ENCODE results near the gene CYP4Z1.
"Not testable (repeated sequence)": the region's sequence is repeated elsewhere in the genome, so short reads cannot be mapped to it uniquely, and the experiment has no call there.

CYP4Z1 gene

DNA sequence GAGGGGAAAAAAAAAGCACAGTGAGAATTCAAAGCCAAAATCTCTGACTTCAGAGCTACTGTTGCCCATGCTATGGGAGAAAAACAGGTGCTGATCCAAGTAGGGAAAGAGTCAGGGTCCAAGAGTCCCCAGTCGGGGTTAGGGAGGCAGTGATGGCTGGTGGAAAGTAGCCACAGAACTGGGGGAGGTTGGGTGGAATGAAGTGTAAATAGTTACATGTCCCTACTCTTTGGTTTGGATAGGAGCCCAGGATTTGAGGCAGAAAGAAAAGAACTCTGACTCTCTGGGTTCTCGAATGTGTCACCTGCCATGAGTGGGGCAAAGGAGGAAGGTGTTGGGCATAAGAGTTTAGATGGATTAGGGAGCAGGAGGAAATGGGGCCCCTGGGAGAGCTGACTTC is 61.8 kb downstream of the CYP4Z1 start:
- DNase-seq (ENCODE audit: low spot score), result not testable (repeated sequence)

DNA sequence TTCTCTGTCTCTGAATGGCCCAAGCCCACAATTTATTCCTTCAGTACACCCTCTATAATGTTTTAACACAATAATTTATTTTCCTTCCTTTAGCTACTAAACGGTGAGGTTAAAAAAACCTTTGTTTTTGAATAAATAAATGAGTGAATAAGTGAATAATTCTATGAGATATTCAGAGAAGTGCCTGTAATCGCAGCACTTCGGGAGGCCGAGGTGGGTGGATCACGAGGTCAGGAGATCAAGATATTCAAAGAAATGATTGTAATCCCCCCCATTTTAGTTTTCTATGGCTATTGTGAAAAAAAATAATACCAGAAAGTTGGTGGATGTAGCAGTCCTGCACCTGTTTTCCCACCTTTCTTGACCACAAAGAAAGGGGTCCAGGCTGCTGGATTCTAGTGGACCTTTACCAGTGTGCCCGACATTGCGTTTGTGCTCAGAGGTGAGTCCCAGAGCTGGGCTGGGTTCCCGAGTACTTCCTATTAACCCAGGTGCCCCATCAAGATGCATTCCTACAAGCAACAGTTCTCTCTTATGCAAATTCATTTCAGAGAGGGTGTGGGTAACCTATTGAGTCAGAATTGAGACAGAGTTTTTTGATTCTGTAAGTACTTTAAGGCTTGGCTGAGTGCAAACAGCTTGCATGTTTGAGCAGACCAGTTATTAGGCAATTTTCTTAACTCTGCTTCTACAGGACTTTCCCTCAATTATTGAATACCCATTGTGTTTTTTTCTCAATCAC is 62.6 kb downstream of the CYP4Z1 start:
- DNase-seq (ENCODE audit: low spot score), result not testable (repeated sequence)

DNA sequence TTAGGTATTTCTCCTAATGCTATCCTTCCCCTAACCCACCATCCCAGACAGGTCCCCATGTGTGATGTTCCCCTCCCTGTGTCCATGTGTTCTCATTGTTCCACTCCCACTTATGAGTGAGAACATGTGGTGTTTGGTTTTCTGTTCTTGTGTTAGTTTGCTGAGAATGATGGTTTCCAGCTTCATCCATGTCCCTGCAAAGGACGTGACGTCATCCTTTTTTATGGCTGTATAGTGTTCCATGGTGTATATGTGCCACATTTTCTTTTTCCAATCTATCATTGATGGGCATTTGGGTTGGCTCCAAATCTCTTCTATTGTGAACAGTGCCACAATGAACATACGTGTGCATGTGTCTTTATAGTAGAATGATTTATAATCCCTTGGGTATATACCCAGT is 65.6 kb downstream of the CYP4Z1 start:
- not testable (repeated sequence) for DNase-seq (ENCODE audit: low spot score)

DNA sequence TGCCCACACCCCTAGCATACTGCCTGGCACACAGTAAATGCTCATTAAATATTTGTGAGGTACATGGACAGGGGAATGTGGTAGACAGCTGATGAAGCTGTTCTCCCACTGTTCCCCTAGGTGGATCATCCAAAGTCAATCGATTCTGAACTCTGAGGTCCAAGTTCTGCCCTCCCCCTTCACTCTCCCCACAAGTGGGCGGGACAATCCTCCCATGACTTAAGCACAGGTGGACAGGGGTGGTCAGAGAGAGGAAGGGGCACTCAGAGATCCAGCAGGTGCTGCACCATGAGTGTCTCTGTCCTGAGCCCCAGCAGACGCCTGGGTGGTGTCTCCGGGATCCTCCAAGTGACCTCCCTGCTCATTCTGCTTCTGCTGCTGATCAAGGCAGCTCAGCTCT is 70.2 kb downstream of the CYP4Z1 start, which contains the start of gene CYP4A22:
Gene CYP4A22 (plus strand): TSS at position 244 of the 400 bp plus-strand sequence. CDS start 45 bp downstream, at position 289.
- no peak for DNase-seq (ENCODE audit: low spot score)

DNA sequence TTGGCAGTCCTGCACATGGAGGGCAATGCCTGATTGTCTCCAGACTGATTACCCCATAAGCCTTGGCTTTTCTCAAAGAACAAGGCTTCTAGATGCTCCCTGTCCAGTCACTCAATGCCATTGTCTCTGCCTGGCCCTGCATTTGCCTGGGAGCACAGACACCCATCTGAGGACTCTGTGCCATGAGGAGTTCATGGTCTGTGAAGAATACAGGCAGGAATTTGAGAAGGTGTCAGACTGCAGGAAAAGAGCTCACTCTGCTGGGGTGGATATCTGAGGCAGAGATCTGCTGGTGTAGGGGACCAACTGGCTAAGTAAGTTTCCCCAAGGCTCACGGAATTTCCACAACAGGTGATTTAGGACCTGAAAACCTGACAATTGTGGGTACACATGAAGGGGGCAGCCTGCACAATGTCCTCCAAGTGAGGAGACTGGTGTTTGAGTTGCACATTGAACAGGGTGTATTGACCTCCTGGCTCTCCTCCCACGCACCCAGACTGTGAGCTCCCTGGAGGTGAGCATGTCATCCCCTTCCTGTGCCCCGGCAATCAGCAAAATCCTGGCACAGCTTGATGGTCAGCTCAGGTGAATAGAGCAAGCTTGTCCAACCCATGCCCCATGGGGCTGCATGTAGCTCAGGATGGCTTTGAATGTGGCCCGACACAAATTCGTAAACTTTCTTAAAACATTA is 71.0 kb downstream of the CYP4Z1 start:
- DNase-seq (ENCODE audit: low spot score), result no peak

DNA sequence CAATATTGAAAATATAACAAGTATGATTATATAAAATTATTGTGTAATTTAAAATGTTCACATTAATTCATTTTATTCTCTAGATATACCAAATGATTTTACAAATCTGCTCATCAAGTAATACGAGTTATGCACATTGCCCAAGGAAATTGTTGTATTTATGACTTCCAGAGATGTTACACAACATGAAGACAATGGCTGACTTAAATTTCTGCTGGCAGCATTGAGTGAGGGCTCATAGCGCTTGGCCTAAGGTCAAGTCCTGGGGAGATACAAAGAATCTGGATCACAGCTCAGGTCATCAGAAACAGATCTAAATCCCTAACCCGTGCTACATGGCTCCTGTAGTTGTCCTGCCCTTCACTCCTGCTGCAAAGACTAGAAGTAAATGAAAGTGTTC is 73.3 kb downstream of the CYP4Z1 start:
- not testable (repeated sequence) for DNase-seq (ENCODE audit: low spot score)

DNA sequence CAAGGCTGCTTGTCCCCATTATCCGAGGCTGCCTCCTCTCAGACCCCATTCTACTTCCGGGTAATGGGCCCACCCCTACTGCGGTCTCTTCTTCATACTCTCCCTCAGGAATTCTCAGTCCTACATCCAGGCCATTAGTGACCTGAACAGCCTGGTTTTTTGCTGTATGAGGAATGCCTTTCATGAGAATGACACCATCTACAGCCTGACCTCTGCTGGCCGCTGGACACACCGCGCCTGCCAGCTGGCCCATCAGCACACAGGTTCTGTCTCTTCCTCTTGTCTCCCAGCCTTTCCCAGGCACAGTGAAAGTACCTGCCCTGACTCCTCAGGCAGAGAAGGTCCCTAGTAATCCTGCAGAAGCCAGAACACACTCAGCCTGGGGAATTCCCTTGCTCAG is 76.6 kb downstream of the CYP4Z1 start:
- DNase-seq (ENCODE audit: low spot score), result not testable (repeated sequence)

DNA sequence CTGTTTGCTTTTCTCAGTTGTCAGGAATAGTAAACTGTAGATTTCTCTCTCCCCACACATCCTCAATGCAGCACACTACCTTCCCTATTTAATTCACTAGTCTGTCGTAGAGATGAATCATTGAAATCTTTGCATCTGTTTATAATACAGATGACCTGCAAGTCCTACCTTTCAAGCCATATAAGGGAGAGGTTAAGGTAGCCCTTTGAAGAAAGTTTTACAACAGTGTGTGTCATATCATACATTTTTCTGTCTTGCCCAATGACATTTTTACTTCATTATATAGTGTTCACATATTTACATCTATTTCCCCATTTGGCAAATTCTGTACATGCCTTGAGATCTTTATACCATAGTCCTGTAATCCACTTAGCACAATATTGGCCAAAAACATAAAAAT is 79.5 kb downstream of the CYP4Z1 start:
- not testable (repeated sequence) for DNase-seq (ENCODE audit: low spot score)

DNA sequence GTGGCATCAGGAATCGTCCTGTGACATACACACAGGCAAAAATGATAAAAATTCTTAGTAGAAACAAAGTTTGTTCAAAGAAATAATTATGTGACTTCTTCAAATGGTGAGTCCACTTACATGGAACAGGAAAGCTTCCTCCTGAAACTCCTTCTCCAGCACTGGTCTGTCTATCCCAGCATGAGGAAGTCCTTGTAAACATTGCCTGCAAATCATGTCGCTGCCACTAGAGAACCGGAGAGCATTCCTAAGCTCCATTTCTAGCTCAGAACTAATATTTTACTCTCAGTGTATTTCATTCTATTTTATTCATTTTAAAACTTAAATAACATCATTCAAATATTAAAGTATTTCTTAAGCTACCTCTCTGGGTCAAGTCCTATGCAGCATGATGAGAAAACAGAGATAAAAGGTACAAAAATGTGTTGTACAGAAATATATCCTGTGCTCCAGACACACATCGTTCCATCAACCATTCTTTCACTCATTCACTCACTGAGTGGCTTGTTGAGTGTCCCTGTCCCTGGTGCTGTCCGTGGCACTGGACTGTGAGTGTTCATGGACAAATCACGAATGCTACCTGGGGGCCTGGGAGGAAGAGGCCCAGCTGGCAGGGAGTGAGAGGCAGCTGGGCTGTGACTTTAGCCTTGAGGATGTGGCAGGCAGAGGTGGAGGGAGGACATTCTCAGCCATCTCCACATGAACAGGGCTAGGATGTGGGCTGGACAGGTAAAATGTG is 80.2 kb downstream of the CYP4Z1 start:
- DNase-seq (ENCODE audit: low spot score), result no peak

DNA sequence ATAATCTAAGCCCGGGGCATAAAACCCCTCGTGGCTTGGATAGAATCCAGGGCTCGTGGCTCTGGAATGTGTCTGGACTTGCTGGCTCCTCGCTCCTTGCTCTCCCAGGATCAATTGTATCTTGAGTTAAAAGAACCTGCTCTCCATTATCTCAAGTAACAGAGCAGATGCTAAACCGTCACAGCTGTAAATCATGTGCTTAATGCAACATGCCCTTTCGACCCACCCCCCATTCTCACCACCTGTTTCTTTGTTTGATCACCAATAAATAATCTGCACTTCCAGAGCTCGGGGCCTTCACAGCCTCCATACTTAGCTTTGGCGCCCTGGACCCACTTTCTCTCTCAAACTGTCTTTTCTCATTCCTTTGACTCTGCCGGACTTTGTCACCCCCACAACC is 82.1 kb downstream of the CYP4Z1 start:
- DNase-seq (ENCODE audit: low spot score), result not testable (repeated sequence)

DNA sequence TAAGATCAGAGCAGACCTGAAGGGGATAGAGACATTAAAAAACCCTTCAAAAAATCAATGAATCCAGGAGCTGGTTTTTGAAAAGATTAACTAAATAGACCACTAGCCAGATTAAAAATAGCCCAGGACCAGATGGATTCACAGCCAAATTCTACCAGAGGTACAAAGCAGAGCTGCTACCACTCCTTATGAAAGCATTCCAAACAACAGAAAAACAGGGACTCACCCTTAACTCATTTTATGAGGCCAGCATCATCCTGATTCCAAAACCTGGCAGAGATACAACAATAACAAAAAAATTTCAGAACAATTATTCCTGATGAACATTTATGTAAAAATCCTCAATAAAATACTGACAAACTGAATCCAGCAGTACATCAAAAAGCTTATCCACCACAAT is 89.4 kb downstream of the CYP4Z1 start:
- DNase-seq (ENCODE audit: low spot score), result not testable (repeated sequence)

DNA sequence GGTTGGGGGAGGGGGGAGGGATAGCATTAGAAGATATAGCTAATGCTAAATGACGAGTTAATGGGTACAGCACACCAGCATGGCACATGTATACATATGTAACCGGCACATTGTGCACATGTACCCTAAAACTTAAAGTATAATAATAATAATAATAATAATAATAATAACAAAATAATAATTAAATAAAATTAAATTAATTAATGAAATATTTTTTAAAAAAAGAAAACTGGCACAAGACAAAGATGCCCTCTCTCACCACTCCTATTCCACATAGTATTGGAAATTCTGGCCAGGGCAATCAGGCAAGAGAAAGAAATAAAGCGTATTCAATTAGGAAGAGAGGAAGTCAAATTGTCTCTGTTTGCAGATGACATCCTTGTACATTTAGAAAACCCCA is 90.9 kb downstream of the CYP4Z1 start:
- DNase-seq (ENCODE audit: low spot score), result not testable (repeated sequence)

DNA sequence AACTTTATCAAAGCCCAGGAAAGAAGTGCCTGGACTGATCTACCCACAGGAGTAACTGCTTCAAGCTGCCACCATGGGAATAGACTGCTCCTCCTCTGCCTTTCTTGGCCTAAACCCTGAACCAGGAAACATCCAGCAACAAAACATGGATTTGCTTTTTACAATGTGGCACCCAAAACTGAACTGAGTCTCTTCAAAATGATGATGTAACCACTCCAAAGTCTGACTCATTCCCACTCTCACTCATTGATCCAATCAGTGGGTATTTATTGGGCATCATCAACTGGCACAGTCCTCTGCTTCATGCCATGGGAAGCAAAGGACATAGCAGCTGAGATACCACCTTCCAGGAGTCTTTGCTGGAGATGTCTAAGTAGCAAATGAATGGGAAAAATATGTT is 93.7 kb downstream of the CYP4Z1 start:
- DNase-seq (ENCODE audit: low spot score), result no peak

DNA sequence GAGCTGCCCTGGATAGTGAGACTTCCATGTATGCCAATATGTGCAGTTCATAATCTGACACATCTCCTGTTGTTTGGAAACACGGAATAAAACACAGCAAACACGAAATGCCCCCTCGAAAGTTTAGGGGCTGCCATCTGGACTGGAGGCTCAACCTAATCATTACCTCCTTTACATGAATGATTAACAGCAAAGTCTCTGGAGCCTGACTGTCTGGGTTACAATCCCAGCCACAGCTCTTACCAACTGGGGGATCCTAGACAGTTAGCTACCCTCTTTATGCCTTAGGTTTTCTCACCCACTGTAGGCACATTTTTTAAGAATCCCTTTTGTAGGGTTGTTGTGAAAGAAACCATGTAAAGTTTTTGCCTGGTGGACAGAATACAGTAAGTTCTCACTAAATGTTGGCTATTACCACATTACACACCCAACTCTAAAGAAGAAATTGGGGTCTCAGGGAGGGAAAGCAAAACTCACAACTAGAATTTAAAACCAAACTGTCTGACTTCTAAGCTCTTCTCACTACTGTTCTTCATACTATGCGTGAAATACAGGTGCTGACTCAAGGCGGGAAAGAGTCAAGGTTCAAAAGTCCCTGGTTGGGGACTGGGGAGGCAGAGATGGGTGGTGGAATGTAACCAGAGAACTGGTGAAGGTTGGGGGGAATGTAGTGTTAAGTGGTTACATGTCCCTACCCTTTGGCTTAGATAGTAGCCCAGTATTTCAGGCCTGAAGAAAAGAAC is 94.4 kb downstream of the CYP4Z1 start:
- no peak for DNase-seq (ENCODE audit: low spot score)

DNA sequence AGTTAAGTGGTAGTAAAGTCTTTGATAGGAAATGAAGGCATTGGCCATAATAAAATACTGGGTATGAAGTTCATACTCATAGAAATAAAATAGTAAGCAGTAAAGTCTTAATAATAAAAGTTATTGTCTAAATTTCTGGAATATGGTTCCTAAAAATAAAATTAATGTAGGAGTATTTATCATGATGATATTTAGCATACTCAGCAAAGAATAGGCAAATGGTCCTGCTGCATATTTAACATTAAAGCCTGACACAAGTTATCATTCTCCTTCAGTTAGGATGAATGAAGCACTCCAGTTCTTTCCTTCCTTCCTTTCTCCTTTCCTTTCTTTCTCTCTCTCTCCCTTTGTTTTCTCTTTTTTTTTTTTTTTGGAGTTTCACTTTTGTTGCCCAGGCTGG is 97.5 kb downstream of the CYP4Z1 start:
- no peak for DNase-seq (ENCODE audit: low spot score)

Measured in hematopoietic multipotent progenitor cell treated with erythropoietin and hydrocortisone succinate and interleukin-3 and kit ligand, for 15 days (in vitro differentiated cells).